ENCODE results near the gene SDK1.

DNA sequence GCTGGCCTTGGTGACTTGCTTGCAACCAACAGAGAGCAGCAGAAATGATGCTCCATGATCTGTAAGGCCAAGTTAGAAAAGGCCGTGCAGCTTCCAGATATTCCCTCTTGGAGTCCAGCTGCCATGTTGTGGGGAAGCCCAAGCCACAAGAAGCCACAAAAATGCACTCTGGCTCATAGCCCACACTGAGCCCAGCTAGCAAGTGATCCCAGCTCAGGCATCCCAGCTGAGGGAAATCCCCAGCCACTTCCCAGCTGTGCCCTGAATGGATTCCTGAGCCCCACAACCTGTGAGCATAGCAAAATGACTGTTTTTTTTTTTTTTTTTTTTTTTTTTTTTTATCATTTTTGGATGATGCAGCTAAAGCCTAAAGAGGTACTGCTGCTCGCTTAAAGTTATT lies 11.1 kb upstream of the SDK1 start:
- no peak for TF ChIP-seq POLR2A (IDR thresholded peaks at IDR 0.05)
- TF ChIP-seq, protein P1, sequence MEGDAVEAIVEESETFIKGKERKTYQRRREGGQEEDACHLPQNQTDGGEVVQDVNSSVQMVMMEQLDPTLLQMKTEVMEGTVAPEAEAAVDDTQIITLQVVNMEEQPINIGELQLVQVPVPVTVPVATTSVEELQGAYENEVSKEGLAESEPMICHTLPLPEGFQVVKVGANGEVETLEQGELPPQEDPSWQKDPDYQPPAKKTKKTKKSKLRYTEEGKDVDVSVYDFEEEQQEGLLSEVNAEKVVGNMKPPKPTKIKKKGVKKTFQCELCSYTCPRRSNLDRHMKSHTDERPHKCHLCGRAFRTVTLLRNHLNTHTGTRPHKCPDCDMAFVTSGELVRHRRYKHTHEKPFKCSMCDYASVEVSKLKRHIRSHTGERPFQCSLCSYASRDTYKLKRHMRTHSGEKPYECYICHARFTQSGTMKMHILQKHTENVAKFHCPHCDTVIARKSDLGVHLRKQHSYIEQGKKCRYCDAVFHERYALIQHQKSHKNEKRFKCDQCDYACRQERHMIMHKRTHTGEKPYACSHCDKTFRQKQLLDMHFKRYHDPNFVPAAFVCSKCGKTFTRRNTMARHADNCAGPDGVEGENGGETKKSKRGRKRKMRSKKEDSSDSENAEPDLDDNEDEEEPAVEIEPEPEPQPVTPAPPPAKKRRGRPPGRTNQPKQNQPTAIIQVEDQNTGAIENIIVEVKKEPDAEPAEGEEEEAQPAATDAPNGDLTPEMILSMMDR (IDR thresholded peaks at IDR 0.05) = no peak

Data from vagina (tissue), 2 donors.